Esophagus muscularis mucosa (tissue), 4 donors: Measurements from ENCODE around the gene PLCH1. TPM values are rescaled to one million over a fixed set of nuclear protein-coding genes. Genes with fewer than 3 reads are reported as not detected.

Experiments
- DNase-seq: peaks from one replicate; pipeline ENCODE4 v3.0.0-alpha.2; 2017; ENCODE audit errors: extremely low spot score
- H3K27ac ChIP-seq, 4 donors: fragments of 200-600 bp; sonication (generic); replicated peaks in 1 of 4; 1 replicate in 3 of 4; 2 replicates in 1 of 4; pipeline ENCODE4 v1.5.1; 2016 to 2019; ENCODE audit warnings: mild to moderate bottlenecking in 1 of 4
- H3K27me3 ChIP-seq, 4 donors: fragments of 200-600 bp; sonication (generic); one replicate each; pipeline versions ENCODE4 v1.5.1 to v1.6.0; 2016 to 2019
- H3K36me3 ChIP-seq, 4 donors: fragments of 200-600 bp; sonication (generic); one replicate each; pipeline ENCODE4 v1.5.1; 2016 to 2019
- H3K4me1 ChIP-seq, 4 donors: fragments of 200-600 bp; sonication (generic); one replicate each; pipeline ENCODE4 v1.5.1; 2016 to 2019
- H3K4me3 ChIP-seq, 4 donors: fragments of 200-600 bp; sonication (generic); 1 replicate in 2 of 4; 2 replicates in 2 of 4; pipeline ENCODE4 v1.5.1; 2016 to 2019; ENCODE audit warnings: mild to moderate bottlenecking in 4 of 4, moderate library complexity in 1 of 4
- H3K9me3 ChIP-seq, 4 donors: fragments of 200-600 bp; sonication (generic); 1 replicate in 3 of 4; 2 replicates in 1 of 4; pipeline ENCODE4 v1.5.1; 2016 to 2019
- EP300 ChIP-seq: sonication (generic); formaldehyde crosslinking; IDR thresholded peaks from one replicate; pipeline ENCODE4 v1.6.1; 2017; ENCODE audit warnings: antibody characterized with exemption
- POLR2A ChIP-seq: fragments of 450-650 bp; IDR thresholded peaks from one replicate; pipeline ENCODE4 v1.6.1; 2017; ENCODE audit warnings: antibody characterized with exemption, moderate library complexity, mild to moderate bottlenecking, low read depth
- POLR2AphosphoS5 ChIP-seq, 2 donors: sonication (generic); formaldehyde crosslinking; IDR thresholded peaks; one replicate each; pipeline ENCODE4 v1.6.1; 2017; ENCODE audit warnings: antibody characterized with exemption in 2 of 2
- WGBS: methylation state at CpG from one replicate; pipeline ENCODE4 v1.1.5; 2018; 5-methylcytosine and 5-hydroxymethylcytosine counted together
- intact Hi-C: fragments of 100-400 bp; cut with DNase I; formaldehyde crosslinking; loops from one replicate; pipeline ENCODE4 v1.15.1; 2023
- total RNA-seq, 4 donors: library from RNA; depleted of rRNA; stranded (reverse); fragments of >200 nt; gene quantifications; one replicate each; pipeline versions ENCODE4 v1.1.0 to v1.2.1, GENCODE V29; 2016
- TF ChIP-seq, protein P1 (sequence below), 3 experiments: fragments of 200-600 bp in 2 of 3; fragments of 450-650 bp in 1 of 3; sonication (generic) in 2 of 3; IDR thresholded peaks; one replicate each; pipeline ENCODE4 v1.5.1; 2017 to 2019; ENCODE audit warnings: antibody characterized with exemption in 3 of 3, mild to moderate bottlenecking in 2 of 3, moderate library complexity in 1 of 3

Gene PLCH1
- total RNA-seq, 4 donors from 2014 or later = under 0.01 to 0.52 (median 0.36) TPM

DNA sequence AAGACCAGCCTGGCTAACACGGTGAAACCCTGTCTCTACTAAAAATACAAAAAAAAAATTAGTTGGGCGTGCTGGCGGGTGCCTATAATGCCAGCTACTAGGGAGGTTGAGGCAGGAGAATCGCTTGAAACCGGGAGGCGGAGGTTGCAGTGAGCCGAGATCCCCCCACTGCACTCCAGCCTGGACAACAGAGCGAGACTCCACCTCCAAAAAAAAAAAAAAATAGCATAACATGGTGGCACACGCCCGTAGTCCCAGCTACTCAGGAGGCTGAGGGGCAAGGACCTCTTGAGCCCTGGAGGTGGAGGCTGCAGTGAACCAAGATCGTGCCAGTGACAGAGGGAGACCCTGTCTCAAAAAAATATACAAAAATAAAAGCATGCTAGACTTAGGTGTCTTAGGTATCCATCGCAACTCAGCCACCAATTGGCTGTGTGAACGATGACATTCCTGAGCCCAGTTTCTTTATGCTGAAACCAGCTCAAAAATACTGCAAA, 6.2 kb downstream of the PLCH1 start:
- TF ChIP-seq, protein P1, sequence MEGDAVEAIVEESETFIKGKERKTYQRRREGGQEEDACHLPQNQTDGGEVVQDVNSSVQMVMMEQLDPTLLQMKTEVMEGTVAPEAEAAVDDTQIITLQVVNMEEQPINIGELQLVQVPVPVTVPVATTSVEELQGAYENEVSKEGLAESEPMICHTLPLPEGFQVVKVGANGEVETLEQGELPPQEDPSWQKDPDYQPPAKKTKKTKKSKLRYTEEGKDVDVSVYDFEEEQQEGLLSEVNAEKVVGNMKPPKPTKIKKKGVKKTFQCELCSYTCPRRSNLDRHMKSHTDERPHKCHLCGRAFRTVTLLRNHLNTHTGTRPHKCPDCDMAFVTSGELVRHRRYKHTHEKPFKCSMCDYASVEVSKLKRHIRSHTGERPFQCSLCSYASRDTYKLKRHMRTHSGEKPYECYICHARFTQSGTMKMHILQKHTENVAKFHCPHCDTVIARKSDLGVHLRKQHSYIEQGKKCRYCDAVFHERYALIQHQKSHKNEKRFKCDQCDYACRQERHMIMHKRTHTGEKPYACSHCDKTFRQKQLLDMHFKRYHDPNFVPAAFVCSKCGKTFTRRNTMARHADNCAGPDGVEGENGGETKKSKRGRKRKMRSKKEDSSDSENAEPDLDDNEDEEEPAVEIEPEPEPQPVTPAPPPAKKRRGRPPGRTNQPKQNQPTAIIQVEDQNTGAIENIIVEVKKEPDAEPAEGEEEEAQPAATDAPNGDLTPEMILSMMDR (IDR thresholded peaks at IDR 0.05) = no peak
- TF ChIP-seq EP300 (no peak), POLR2A (no peak)
- 93% methylated on average over 13 of the region's 13 CpGs for whole genome bisulfite sequencing
- Histone ChIP-seq H3K9me3 (no peaks in the 10 kb centered on the region), H3K27ac (no peak overlapping the region), H3K4me3 (no peak overlapping the region), H3K36me3 (no peaks in the 10 kb centered on the region), H3K4me1 (peaks cover 0 to 7% (median 5%) of the 10 kb centered on the region in 4 donors), H3K27me3 (peaks cover 0 to 12% (median 0%) of the 10 kb centered on the region in 4 donors)
- no peak for DNase-seq
- intact Hi-C loops = no loop called here

DNA sequence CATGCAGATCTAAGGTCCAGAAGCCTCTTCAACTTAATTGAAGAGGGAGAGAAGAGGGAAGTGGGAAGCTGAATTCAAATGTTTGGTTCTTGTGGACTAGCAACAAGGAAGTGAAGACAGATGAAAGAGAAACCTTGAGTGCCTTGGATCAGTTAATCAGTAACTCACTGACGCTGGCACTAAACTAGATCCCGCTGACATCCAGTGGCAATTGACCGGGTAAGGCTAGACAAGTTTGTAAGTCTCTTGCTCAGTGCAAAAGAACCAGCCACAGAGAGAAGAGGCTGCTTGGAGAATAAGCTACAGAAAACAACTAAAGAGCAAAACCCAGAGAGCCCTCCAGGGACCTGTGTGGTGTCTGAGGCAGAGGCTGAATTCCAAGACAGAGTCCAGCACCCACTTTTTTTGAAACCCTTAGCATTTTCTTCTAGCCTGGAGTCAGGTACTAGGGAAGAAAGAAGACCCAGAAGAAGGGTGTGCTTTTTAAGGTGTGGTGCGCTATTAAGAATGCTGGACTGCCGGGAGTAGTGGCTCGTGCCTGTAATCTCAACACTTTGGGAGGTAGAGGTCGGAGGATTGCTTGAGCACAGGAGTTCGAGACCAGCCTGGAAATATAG, 6.9 kb downstream of the PLCH1 start:
- WGBS = 76% methylated on average over 8 of the region's 8 CpGs
- intact Hi-C loops = no loop called here

DNA sequence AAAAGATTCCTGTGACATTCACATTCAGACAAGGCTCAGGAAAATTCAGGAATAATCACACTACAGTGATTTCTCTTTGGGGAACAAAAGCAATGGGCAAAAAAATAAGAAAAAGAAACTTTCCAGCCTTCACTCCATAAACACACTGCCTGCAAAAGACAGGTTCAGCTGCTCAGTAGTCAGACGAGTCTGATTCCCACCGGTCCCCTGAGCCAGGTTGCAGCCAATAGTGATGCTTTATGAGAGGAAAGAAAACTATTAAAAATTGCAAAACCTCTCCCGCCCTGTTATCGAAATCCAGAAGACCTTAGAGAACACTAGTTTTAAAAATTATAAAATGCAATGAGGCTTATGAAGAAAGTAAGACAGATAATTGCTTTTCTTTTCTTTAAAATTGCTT, 8.5 kb downstream of the PLCH1 start:
- Histone ChIP-seq H3K9me3 (no peaks in the 10 kb centered on the region), H3K27me3 (no peaks in the 10 kb centered on the region), H3K27ac (no peak overlapping the region), H3K4me3 (no peak overlapping the region), H3K4me1 (no peaks in the 10 kb centered on the region), H3K36me3 (no peaks in the 10 kb centered on the region)
- intact Hi-C loops = no loop called here
- TF ChIP-seq, protein P1 (IDR thresholded peaks at IDR 0.05) = no peak
- TF ChIP-seq EP300 = no peak
- TF ChIP-seq POLR2AphosphoS5 (IDR thresholded peaks at IDR 0.05) = no peak
- TF ChIP-seq POLR2A = no peak
- DNase-seq = no peak
- 67% methylated on average over 4 of the region's 4 CpGs for whole genome bisulfite sequencing

More for the DNA sequence above, 6.9 kb downstream of the PLCH1 start:
- Histone ChIP-seq H3K4me1 (peaks cover 0 to under 1% (median 0%) of the 10 kb centered on the region in 4 donors), H3K27ac (no peak overlapping the region), H3K4me3 (no peak overlapping the region), H3K27me3 (peaks cover 0 to 7% (median 0%) of the 10 kb centered on the region in 4 donors), H3K9me3 (no peaks in the 10 kb centered on the region), H3K36me3 (no peaks in the 10 kb centered on the region)
- DNase-seq = no peak
- no peak for TF ChIP-seq POLR2A
- TF ChIP-seq EP300 = no peak
- TF ChIP-seq, protein P1 (IDR thresholded peaks at IDR 0.05) = no peak

DNA sequence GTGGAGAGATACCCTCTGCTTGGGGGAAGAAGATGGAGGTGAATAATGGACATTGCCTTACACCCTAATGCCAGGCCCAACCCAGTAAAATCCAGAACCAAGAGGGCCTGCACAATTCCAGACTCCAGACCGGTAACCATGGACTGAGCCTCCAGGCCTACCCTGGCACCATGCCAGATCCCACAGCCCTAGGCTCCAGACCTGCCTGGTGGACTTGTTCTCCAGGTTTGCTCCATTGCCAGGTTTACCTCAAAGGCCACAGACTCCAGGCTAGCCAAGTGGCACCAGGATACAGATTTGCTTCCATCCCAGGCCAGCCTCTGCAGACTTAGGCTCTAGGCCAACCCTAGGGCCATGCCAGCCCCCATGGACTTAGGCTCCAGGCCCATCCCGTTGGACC, 14.0 kb downstream of the PLCH1 start:
- TF ChIP-seq, protein P1 (IDR thresholded peaks at IDR 0.05) = no peak
- no peak for TF ChIP-seq POLR2AphosphoS5 (IDR thresholded peaks at IDR 0.05)
- TF ChIP-seq POLR2A = no peak
- TF ChIP-seq EP300 = no peak
- no peak for DNase-seq
- Histone ChIP-seq H3K4me1 (no peaks in the 10 kb centered on the region), H3K9me3 (no peaks in the 10 kb centered on the region), H3K4me3 (no peak overlapping the region), H3K27me3 (peaks cover 0 to 12% (median 0%) of the 10 kb centered on the region in 4 donors), H3K27ac (no peak overlapping the region), H3K36me3 (no peaks in the 10 kb centered on the region)
- intact Hi-C loops = no loop called here
- WGBS = 100% methylated on average over 2 of the region's 2 CpGs

DNA sequence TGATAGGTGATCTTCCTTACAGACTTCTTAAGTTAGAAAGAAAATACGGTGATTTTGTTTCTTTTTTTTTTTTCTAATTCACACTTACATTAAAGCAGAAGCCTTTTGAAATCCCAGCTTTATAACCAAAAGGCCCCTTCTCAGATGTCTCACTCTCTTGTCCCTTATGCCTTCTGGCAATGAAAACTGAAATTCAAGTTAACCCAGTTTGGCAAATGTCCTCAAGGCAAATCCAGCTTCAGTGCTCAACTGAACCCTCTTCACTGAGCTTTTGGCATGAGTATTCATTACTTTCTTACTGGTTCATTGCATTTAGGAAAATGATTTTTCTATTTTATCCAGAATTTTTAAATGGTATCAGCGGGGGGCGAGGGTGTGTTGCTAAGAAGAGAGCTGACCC, 17.0 kb downstream of the PLCH1 start:
- DNase-seq = no peak
- no peaks in the 10 kb centered on the region for H3K36me3 ChIP-seq
- TF ChIP-seq POLR2A (no peak), POLR2AphosphoS5 (IDR thresholded peaks at IDR 0.05) (no peak), EP300 (no peak)
- TF ChIP-seq, protein P1 (IDR thresholded peaks at IDR 0.05) = no peak
- H3K27me3 ChIP-seq = peaks cover 0 to 12% (median 0%) of the 10 kb centered on the region in 4 donors
- intact Hi-C loops = no loop called here
- 93% methylated on average over 3 of the region's 3 CpGs for WGBS
- no peak overlapping the region for H3K27ac ChIP-seq
- no peaks in the 10 kb centered on the region for H3K4me1 ChIP-seq
- H3K4me3 ChIP-seq = no peak overlapping the region
- no peaks in the 10 kb centered on the region for H3K9me3 ChIP-seq
